CD4-positive, alpha-beta T cell treated with Interleukin-21 for 1 hour (primary cell): ENCODE measurements around the gene OTUB2.

ENCODE experiments used
- DNase-seq: peaks from one replicate; pipeline ENCODE4 v3.0.0-alpha.2; 2020

OTUB2 gene

DNA sequence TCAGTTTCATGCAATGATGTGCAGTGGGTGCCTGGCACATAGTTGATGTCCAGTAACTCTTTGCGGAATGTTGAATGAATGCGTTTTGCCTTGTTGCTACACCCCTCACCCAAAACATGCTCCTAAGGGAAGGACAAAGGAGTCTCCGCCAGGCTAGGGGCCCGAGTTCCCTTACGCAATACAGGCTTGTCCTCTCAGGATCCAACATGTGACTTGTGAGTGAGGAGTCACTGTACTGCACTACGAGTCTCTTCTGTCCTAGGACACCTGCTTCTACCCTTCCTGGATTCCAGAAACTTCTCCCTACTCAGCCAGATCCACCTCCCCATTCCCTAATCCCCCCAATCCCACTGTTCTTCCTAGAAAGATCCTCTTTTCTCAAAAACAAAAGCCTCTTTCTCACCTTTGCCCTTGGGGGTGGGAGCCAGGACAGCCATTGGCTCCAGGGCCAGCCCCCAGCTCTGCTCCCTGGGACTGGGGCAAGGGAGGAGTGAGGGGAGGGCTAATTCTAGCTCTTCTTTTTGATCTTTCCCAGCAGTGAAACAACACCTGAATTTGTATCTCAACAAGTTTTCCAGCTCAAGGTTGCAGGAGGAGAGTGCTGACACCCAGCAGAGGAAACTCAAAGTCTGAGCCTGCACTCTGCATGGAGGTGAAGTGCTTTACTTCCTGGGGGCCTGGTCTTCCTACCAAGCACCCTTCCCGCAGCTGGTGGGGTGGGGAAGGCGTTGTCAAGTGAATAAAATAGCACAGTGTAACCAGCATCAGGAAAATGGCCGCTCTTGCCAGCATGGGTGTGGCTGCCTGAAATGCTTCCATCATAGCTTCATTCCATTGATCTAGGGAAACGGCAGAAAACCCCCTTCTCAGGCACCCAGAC lies 3.4 kb upstream of the OTUB2 start:
- DNase-seq: no peak

DNA sequence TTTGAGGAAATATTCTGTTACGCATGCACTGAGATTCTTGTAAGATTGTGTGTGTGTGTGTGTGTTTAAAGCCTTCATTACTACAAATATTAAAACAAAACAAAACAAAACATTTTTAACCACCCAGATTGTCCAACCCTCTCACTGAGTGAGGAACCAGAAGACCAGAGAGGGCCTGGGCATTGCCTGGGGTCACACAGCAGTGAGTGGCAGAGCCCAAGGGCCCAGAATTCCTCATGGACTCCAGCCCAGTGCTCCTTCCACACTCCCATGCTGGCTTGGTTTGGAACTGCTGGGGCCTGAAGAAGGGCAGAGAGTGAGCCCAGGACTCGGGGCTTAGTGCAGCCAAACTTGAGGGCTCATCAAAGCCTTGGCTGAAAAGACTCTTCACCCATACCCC lies 1.6 kb upstream of the OTUB2 start:
- no peak for DNase-seq

GRCh38 chr14:94025720-94026119 lies 420 bp upstream of the OTUB2 start:
- DNase-seq: no peak

GRCh38 chr14:94026889-94027469 lies 839 bp downstream of the OTUB2 start:
- no peak for DNase-seq

- DNase-seq: no peak
These were observed 1.7 kb downstream of the OTUB2 start for GRCh38 chr14:94027566-94028449.

GRCh38 chr14:94028450-94028826 lies 2.3 kb downstream of the OTUB2 start:
- DNase-seq: no peak

DNA sequence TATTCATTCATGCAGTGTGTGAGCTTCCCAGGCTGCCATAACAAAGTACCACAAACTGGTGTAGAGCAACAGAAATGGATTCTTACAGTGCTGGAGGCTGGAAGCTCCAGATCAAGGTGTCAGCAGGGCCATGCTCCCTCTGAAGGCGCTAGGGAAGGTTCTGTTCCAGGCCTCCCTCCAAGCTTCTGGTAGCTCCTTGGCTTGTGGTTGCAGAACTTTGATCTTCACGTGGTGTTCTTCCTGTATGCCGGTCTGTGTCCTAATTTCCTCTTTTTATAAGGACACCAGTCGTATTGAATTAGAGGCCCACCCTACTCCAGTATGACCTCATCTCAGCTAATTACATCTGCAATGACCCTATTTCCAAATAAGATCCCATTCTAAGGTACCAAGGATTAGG lies 3.1 kb downstream of the OTUB2 start:
- DNase-seq: no peak

DNA sequence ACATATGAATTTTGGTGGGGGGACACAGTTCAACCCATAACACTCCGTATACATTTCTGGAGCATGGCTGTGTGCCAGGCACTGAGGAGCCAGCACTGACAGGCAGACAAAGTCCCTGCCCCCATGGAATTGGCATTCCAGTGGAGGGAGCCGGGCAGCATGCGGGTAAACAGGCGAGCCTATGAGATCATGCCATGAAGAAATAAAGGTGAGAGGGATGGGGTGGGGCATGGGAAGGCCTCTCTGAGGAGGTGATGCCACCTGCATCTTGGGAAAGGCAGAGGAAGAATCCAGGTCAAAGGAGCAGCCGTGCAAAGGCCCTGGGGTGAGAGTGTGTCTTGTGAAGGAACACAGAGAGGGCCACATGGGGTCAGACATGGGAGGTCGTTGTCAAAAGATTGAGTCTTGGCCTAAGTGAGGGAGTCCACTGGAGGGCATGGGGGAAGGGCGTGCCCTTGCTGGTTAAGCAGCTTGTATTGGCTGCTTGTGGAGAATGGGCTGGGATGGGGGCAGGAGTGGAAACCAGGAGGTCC lies 3.6 kb downstream of the OTUB2 start:
- no peak for DNase-seq

GRCh38 chr14:94030571-94030970 lies 4.4 kb downstream of the OTUB2 start:
- DNase-seq: no peak

DNA sequence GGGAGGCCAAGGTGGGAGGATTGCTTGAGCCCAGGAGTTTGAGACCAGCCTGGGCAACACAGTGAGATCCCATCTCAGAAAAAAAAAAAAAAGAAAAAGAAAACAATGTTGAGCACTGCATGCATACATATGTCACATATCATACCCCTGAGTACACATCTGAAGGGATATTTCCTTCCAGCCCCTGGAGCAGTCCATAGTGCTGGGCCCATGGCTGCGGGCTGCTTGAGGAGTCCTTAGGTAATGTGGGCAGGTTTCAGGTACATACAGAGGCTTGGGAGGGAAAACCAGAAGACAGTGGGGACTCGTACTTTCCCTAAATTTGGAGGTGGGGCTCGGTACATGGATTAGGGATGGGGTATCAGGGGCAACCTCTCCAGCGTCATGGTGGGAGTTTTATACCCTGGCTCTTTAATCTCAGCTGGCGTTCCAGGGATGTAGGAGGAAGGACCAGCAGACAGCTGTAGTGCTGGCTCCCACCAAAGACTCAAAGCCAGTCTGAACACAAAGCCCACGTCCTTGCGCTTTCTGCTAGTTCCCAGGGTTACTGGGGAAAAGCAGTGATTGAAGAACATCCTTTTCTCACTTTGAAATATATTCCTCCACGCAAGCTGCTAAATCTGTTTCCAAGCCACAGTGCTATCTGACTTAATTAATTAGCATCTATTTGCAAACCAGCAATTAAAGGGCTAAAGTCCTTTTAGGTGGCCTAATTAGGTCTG lies 5.2 kb downstream of the OTUB2 start:
- no peak for DNase-seq

DNA sequence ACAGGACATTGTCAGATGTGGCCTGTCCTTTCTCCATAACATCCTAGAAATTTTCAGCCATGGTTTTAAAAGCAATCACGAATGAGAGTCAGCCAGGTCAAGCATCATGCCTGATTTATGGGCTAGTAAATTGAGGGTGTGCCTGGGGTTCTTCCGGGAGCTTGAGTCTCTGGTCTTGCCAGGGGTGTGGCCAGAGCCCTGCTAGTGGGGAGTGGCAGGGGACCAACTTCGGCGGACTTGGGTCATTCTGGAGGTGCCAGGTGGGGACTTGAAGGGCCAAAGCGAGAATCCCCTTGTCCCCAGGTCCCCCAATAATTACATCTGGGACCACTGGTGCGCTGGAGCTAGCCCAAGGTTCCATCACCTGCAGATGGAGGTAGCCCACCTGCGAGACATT lies 5.7 kb downstream of the OTUB2 start:
- DNase-seq: no peak

GRCh38 chr14:94034886-94035285 lies 8.7 kb downstream of the OTUB2 start:
- no peak for DNase-seq

GRCh38 chr14:94036313-94037167 lies 10.4 kb downstream of the OTUB2 start:
- peak; percentile 78 for DNase-seq

- DNase-seq: no peak
These were observed 11.8 kb downstream of the OTUB2 start for GRCh38 chr14:94037954-94038353.

DNA sequence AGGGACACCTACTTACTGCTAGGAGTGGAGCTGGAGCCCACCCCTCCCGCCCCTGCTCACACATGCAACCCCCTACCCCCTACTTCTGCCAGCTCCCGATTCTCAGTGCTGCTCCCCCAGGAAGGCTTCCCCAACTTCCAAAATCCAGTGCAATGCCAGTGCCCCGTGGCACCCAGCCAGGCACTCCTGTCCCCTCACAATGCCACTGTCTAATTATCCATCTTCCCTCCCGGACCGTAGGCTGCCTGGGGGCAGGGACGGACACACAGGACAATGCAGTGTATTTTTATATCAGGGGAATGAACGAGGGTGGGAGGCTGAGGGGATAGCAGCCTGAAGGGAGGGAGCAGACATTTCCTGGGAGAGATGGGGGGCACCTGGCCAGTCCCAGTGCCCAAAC lies 12.4 kb downstream of the OTUB2 start:
- no peak for DNase-seq

GRCh38 chr14:94038921-94039629 lies 12.9 kb downstream of the OTUB2 start:
- no peak for DNase-seq

DNA sequence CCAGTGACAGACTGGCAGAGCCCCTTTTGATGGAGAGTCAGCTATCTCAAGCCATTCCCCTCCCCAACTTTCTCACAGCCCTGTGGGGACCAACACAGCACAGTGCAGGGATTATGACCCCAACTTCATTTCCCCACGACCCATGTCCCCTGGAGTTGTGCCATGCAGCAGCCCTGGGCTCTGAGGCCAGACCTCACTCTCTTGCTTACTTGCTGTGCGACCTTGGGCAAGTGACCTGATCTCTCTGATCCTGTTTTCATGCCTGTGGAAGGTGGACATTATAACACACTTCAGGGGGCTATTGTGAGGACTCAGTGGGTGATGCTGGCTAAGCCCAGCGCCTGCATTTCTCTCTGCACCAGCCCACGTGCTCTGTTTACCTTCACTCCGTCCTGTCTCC lies 14.1 kb downstream of the OTUB2 start:
- no peak for DNase-seq

DNA sequence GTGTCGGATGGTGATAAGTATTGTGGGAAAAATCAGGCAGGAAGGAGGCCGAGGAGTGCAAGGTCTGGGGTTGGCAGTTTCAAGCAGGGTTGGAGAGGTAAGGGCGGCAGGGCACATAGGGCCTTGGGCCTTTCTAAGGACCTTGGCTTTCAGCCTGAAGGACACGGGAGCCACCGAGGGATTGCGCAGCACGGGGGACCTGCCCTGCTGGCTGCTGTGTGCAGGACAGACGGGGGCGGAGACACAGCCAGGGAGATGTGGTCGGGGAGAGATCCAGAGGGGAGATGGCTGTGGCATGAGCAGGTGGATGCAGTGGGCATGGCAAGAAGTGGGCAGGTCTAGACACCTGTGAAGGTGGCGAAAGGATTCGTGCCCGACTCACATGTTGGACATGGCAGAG lies 14.7 kb downstream of the OTUB2 start:
- DNase-seq: no peak

- DNase-seq: no peak
These were observed 15.6 kb downstream of the OTUB2 start for GRCh38 chr14:94041551-94042346.

DNA sequence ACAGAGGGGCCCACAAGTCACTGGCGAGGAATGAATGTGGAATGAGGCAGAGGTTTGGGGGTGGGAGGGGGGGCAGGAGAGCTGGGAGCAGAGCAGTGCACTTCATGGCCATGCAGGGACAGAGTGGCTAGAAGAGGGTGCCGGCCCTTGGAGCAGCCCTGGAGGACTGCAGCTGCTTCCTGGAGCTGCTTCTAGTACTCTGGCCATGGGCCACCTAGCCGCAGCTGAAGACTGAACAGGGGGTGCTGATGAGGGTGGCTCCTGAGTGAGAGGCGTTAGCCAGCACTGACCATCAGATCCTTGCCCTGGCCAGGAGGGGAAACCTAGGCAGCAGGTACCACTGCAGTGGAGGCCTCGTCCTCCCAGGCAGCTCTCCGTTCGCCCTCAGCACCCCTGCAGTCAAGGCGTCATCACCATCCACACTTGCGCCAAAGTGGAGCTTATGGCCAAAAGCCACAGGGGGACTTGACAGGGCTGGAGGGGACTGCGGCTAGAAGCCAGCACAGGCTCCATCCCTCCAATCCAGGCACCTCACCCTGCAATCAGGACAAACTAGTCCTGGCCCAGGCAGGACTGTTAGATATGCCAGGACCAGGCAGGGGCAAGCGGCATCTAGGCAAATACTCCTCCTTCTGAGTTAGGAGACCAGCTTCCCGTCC lies 16.4 kb downstream of the OTUB2 start:
- DNase-seq: no peak
